HepG2 (cell line): ENCODE results near the gene PKMYT1.

ENCODE experiments used
- CHD2 ChIP-seq: IDR thresholded peaks from 2 replicates; pipeline ENCODE4 v1.6.1; 2011; ENCODE audit warnings: low read depth, low read length, improper control_type of control experiment
- TF ChIP-seq, protein P1 (sequence below): sonication (generic); formaldehyde crosslinking; IDR thresholded peaks from 2 replicates; pipeline ENCODE4 v1.5.0; 2020; ENCODE audit warnings: mild to moderate bottlenecking, missing genetic modification reagents, moderate library complexity

DNA sequence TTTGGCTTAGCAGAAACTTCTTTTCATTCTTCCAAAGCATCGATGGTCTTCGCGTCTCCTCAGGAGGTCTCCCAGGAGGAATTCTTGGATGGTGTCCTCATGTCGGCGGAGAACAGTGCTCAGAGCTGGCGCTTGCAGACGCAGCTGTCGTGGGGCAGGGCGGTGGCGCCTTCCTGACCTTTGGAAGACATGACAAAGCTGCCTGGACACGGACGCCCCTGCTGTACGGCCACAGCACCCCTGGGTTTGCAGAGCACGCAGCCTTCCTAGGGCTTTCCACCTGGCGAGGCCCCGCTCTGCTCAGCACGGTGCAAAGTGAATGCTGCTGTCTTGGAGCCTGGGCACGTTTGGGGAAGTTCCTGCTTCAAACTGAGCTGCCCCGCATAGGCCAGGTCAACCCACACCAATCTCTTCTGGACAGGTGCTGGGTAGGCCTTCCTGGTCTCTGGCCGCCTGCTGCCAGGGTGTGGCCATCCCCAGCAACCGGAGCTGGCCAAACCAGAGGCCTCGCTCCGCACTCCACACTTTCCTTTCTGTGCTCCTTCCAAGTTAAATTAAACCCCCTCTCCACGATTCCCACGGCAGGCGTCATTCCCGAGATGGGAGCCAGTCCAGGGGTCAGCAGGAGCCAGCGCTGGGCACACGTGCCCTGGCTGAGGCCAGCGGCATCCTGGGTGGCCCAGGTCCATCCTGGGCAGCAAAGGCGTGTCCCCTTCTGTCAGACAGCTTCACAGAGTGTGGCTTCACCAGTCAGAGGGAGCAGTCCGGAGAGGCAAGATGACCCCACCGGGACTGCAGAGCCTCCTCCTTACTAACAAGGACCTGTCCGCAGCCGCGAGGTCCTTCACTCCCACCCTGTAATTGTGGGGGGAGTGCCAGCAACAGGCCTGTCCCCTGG is 31.2 kb downstream of the PKMYT1 start:
- TF ChIP-seq, protein P1, sequence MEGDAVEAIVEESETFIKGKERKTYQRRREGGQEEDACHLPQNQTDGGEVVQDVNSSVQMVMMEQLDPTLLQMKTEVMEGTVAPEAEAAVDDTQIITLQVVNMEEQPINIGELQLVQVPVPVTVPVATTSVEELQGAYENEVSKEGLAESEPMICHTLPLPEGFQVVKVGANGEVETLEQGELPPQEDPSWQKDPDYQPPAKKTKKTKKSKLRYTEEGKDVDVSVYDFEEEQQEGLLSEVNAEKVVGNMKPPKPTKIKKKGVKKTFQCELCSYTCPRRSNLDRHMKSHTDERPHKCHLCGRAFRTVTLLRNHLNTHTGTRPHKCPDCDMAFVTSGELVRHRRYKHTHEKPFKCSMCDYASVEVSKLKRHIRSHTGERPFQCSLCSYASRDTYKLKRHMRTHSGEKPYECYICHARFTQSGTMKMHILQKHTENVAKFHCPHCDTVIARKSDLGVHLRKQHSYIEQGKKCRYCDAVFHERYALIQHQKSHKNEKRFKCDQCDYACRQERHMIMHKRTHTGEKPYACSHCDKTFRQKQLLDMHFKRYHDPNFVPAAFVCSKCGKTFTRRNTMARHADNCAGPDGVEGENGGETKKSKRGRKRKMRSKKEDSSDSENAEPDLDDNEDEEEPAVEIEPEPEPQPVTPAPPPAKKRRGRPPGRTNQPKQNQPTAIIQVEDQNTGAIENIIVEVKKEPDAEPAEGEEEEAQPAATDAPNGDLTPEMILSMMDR (CRISPR knock-in tag), result no peak
- TF ChIP-seq CHD2, result no peak
